Epithelial cell of umbilical artery (primary cell): ENCODE results near the gene ACADM. TPM values are rescaled to one million over a fixed set of nuclear protein-coding genes. Genes with fewer than 3 reads are reported as not detected.

Experiments used
- total RNA-seq: library from RNA; depleted of rRNA; stranded (reverse); fragments of >200 nt; gene quantifications from 2 replicates; pipeline ENCODE4 v1.2.3, GENCODE V29; 2014

ACADM gene
- 29.6 and 47.6 TPM in 2 replicates for total RNA-seq

DNA sequence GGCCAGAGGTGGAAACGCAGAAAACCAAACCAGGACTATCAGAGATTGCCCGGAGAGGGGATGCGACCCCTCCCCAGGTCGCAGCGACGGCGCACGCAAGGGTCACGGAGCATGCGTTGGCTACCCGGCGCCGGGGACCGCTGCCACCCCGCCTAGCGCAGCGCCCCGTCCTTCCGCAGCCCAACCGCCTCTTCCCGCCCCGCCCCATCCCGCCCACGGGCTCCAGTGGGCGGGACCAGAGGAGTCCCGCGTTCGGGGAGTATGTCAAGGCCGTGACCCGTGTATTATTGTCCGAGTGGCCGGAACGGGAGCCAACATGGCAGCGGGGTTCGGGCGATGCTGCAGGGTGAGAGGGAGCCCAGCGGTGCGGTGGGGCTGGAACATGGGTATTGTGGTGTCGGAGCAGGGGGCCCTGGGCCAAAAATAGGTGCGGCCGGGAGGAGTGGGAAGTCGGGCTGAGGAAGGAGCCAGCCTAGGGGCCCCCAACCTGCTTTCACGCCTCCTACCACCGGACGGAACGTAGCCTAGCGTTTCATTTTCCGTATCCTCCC lies at the start of gene ACADM:
Gene ACADM (plus strand): TSS at position 238 of the 551 bp plus-strand sequence. CDS start 79 bp downstream, at position 317.

DNA sequence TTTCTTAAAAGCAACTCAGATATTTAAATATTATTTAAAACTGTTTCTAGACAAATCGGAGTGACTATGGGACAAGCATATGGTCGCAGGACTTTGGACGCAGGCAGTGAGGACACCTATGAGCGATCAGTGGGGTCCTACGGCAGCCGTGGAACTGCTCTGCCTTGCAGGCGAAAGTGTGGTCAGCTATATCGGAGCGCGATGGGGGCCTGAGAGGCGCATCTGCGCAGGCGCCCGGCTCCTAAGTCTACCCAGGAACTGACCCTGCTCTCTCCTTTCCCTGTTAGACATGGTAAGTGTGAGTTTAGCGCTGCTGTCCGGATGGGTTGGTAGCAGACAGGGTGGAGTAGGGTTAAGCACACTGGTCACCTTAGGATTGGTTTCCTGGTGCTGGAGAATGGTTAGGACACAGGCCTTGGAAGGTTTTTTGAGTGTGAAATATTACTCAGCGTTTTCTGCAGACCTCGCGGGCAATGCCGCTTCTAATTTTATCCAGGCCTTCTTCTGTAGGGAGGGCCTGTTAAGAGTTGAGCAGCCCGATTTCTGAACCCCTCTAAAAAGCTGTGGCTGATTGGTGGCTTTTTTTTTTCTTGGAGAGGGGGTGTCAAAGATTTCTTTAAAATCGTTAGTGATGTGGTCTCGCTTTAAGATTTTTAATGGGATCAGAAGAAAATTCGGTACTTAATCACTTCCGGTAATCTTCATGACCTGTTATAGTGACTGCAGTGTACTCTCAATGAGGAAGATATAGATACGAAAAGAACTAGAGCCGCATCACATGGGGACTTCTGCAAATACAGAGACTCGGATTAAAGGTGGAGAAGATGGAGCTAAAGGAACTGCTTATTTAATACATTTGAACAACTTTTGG lies 61.7 kb downstream of the ACADM start, which contains the start of gene RABGGTB:
Gene RABGGTB (plus strand): TSS at position 274 of the 871 bp plus-strand sequence. CDS start 16 bp downstream, at position 290.

DNA sequence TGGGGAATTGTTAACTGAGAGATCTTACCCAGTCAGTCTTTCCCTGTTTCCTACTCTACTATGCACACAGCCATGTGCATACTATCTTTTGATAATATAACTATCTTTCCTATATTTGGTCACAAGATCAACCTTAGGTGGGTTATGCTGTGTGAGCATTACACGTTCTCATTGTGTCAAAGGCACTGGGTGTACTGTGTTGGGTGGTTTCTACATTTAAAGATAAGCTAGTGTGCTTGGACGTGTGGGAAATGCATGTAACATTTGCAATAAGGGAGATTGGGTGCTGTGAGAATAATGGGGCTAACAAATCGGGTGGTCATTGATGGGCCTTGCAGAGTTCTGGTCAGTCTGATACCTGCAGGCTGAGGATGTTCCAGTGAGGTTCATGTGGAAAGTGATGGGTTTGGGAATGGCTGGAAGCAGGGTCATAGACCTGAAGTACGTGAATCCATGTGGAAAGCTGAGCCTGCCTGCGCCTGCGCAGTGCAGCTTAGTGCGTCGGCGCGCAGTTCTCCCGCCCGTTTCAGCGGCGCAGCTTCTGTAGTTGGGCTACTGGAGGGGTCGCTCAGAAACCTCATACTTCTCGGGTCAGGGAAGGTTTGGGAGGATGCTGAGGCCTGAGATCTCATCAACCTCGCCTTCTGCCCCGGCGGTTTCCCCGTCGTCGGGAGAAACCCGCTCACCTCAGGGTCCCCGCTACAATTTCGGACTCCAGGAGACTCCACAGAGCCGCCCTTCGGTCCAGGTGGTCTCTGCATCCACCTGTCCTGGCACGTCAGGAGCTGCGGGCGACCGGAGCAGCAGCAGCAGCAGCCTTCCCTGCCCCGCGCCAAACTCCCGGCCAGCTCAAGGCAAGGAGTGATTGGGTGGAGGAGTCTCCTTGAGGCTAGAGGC lies 72.1 kb downstream of the ACADM start, which contains the start of gene MSH4:
Gene MSH4 (plus strand): TSS at position 507 of the 897 bp plus-strand sequence. CDS start 104 bp downstream, at position 611.

Other genes with a start within 250 kb of the ACADM start
- 2.9 and 12.0 TPM in 2 replicates for gene SLC44A5, start 113.6 kb upstream of the ACADM start, total RNA-seq
- gene RABGGTB, start 61.5 kb downstream of the ACADM start, total RNA-seq: 140 and 158 TPM in 2 replicates
- gene MSH4, start 72.2 kb downstream of the ACADM start, total RNA-seq: under 0.01 and 0.46 TPM in 2 replicates
- gene ASB17, start 207.7 kb downstream of the ACADM start, total RNA-seq: not detected in 2 replicates